Stimulated activated memory B cell treated with anti-CD40 and anti-IgM and Interleukin-4, amounts not matched to agents 10 μg/mL and 1 μg/mL and 100 μg/mL, for 72 hours (primary cell): ENCODE measurements around the gene ZNF689.

Experiments used
- ATAC-seq: fragments of 150-1000 bp; cut with Tn5 transposase; 2 replicates; pipeline ENCODE4 v1.10.0; 2021
- H3K27ac Mint-ChIP-seq: one replicate; pipeline ENCODE4 v1.8.0; 2022; ENCODE audit warnings: mild to moderate bottlenecking, mixed read lengths
- H3K27me3 Mint-ChIP-seq: one replicate; pipeline ENCODE4 v1.8.0; 2022; ENCODE audit warnings: mixed read lengths
- H3K36me3 Mint-ChIP-seq: one replicate; pipeline ENCODE4 v1.8.0; 2022; ENCODE audit warnings: mixed read lengths
- H3K4me1 Mint-ChIP-seq: one replicate; pipeline ENCODE4 v1.8.0; 2022; ENCODE audit warnings: mixed read lengths
- H3K4me3 Mint-ChIP-seq: one replicate; pipeline ENCODE4 v1.8.0; 2022; ENCODE audit warnings: mild to moderate bottlenecking, moderate library complexity, mixed read lengths
- H3K9me3 Mint-ChIP-seq: one replicate; pipeline ENCODE4 v1.8.0; 2022; ENCODE audit warnings: mixed read lengths

ZNF689 gene

GRCh38 chr16:30609926-30610839, at the start of gene ZNF689:
Gene ZNF689, minus strand, starts transcription at chr16:30610389. Its CDS starts 348 bp downstream, at chr16:30610041.
- H3K27ac Mint-ChIP-seq = peak within 1 kb of the TSS; percentile 92
- peaks cover 19% of the 10 kb centered on the region for H3K36me3 Mint-ChIP-seq
- no peaks in the 10 kb centered on the region for H3K9me3 Mint-ChIP-seq
- H3K4me3 Mint-ChIP-seq = peak within 1 kb of the TSS; percentile 90
- H3K4me1 Mint-ChIP-seq = peaks cover 27% of the 10 kb centered on the region
- ATAC-seq = peak; percentile 96
- no peaks in the 10 kb centered on the region for H3K27me3 Mint-ChIP-seq

DNA sequence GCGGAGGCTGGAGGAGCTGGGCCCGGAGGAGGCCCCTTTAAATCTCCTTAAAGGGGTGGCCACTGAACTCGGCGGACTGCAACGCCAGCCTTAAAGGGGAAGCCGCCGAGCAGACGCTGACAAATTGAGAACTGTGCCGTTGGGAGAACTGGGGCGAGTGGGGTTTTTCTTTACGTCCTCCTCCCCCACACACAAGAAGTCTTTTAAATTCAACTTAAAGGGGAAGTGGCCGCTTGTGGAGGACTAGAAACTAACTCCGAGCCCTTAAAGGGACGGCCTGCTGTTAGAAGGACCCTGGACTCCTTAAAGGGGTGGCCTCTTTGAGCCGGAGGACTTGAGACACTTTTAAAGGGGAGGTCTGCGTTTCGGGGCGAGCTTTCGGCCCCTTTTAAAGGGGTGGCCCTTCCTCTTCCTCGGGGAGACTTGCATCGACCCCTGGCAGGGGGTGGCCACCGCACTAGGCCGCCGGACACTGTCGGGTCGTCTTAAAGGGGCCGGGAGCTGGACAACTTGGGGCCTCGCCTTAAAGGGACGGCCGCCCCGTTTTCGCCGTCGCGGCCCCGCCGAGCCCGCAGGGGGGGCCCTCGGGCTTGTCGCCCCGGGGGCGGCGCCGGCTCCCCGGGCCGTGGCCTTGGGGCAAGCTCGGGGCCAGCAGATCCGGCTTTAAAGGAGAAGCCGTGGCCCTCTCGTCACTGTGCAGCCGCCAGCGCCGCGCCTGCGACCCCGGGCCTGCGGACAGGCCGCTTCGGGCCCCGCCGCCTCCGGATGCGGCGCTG, 48.7 kb upstream of the ZNF689 start:
- peak overlapping the region; percentile 93 for H3K27ac Mint-ChIP-seq
- H3K27me3 Mint-ChIP-seq = no peaks in the 10 kb centered on the region
- peaks cover 62% of the 10 kb centered on the region for H3K36me3 Mint-ChIP-seq
- H3K4me1 Mint-ChIP-seq = peaks cover 50% of the 10 kb centered on the region
- H3K4me3 Mint-ChIP-seq = peak overlapping the region; percentile 88
- no peaks in the 10 kb centered on the region for H3K9me3 Mint-ChIP-seq
- ATAC-seq = peak; percentile 4

DNA sequence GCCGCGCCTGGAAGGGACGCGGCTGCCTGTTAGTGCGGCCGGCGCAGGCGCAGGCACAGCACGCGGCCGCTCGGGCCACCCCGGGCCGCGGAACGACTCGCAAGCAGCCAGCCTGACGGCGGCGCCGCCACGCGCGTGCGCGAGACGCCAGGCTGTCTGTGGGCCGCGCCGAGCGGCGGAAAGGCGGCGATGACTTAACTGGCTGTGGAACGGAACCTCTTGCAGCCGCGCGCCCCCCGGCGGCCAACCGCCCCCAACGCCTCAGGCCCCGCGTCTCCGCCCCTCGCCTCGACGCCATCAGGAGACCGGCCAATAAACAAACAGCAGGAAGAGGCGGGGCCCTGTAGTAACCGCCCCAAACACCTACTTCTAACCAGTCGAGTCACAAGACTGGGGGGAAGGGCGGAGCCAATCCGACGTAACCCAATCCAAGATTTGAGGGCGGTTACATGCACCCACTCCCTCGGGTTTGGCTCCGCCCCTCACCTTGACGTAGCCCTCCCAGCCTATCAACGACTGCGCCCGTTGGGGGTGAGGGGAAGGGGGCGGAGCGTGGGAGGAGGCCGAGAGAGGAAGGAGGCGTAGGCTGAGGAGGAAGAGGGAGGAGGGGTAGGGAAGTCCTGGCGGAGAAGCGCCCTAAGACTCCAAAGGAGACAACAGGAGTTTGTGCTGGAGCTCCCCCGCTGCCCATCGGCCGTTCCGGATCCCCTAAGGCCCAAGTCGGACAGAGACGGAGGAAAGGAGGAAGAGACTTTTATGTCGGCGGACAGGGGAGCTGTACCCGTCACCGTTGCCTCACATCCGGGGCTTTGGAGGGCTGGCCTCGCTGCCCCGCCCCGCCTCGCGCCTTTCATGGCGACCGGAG, 47.9 kb upstream of the ZNF689 start, which contains the start of gene FBRS:
Gene FBRS, plus strand, starts transcription at position 566 of the 865 bp plus-strand sequence. CDS start 1,088 bp downstream, outside the sequence.
- Mint-ChIP-seq H3K4me1 (peaks cover 42% of the 10 kb centered on the region), H3K27ac (peak within 1 kb of the TSS; percentile 93), H3K36me3 (peaks cover 55% of the 10 kb centered on the region), H3K27me3 (no peaks in the 10 kb centered on the region), H3K4me3 (peak within 1 kb of the TSS; percentile 88), H3K9me3 (no peaks in the 10 kb centered on the region)
- ATAC-seq = peak; percentile 89

DNA sequence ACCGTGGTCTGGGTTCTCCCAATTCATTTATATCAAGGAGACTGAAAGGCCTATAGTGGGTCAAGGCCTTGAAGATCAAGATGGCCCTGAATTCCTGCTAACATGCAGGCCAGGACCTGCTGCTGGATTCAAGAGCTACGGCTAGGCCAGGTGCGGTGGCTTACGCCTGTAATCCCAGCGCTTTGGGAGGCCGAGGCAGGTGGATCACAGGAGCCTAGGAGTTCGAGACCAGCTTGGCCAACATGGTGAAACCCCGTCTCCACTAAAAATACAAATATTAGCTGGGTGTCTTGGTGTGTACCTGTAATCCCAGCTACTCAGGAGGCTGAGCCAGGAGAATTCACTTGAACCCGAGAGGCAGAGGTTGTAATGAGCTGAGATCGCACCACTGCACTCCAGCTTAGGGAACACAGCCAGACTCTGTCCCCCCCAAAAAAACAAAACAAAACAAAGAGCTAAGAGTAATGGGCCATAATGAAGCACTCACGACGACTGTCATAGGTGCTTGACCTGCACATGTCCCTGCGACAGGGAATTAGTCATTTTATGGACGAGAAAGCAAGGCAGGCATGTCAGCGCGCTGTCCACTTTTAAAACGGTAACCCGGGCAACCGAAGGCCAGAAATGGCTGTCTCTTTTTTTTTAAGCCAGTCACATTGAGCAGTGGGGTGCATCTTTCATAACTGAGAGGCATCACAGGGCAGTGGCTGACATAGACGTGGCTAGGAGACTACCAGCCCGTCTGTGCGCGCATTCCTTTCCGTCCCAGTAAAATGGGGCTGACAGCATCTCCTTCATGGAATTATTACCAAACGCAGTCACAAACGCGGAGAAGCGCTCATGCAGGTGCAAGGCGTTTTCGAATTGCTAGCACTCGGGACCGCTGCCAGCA, 47.0 kb upstream of the ZNF689 start:
- H3K4me1 Mint-ChIP-seq = peaks cover 42% of the 10 kb centered on the region
- H3K27ac Mint-ChIP-seq = peak overlapping the region; percentile 93
- no peaks in the 10 kb centered on the region for H3K27me3 Mint-ChIP-seq
- no peak for ATAC-seq
- H3K4me3 Mint-ChIP-seq = peak overlapping the region; percentile 88
- no peaks in the 10 kb centered on the region for H3K9me3 Mint-ChIP-seq
- peaks cover 52% of the 10 kb centered on the region for H3K36me3 Mint-ChIP-seq

- Mint-ChIP-seq H3K4me3 (peak overlapping the region; percentile 38), H3K27ac (no peak overlapping the region), H3K27me3 (no peaks in the 10 kb centered on the region), H3K4me1 (peaks cover 42% of the 10 kb centered on the region), H3K36me3 (peaks cover 44% of the 10 kb centered on the region), H3K9me3 (no peaks in the 10 kb centered on the region)
- ATAC-seq = no peak
These were observed 46.2 kb upstream of the ZNF689 start for GRCh38 chr16:30656388-30656787.

- no peak for ATAC-seq
- Mint-ChIP-seq H3K36me3 (peaks cover 39% of the 10 kb centered on the region), H3K4me3 (no peak overlapping the region), H3K27me3 (no peaks in the 10 kb centered on the region), H3K4me1 (peaks cover 37% of the 10 kb centered on the region), H3K9me3 (no peaks in the 10 kb centered on the region), H3K27ac (no peak overlapping the region)
These were observed 45.7 kb upstream of the ZNF689 start for GRCh38 chr16:30655815-30656347.

DNA sequence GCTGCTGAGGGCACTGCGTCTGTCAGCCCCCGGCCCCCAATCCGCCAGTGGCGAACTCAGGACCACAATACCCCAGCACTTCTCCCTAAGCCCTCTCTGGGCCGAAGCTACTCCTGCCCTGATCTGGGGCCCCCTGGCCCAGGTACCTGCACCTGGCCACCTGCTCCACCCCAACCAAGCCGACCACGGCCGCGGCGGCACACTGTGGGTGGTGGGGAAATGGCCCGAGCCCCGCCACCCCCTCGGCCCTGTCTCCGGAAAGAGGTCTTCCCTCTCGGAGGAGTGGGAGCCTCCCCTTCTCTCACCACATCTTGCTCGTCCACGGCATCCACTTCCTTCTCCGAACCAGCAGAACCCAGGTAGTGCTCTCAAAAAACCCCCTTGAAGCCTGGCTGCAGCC, 44.7 kb upstream of the ZNF689 start:
- ATAC-seq = no peak
- Mint-ChIP-seq H3K9me3 (no peaks in the 10 kb centered on the region), H3K27ac (peak overlapping the region; percentile 23), H3K4me1 (peaks cover 36% of the 10 kb centered on the region), H3K27me3 (no peaks in the 10 kb centered on the region), H3K4me3 (no peak overlapping the region), H3K36me3 (peaks cover 34% of the 10 kb centered on the region)

DNA sequence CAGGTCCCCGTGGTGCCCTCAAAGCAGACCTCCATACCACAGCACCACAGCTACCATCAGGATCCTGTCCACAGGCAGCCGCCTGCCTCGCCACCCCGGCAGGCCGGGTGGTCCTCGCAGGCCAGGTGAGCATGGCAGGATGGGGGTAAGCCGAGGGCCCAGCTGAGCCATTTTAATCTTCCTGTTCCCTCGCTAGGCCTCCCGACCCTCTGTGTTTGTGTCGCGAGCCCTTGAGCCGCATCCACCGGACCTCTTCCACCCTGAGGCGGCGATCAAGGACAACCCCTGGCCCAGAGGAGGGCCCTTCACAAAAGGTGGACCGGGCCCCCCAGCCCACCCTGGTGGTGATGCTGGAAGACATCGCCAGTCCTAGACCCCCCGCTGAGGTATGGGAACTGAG, 42.5 kb upstream of the ZNF689 start:
- H3K27ac Mint-ChIP-seq = peak overlapping the region; percentile 90

GRCh38 chr16:30652005-30652296, 41.8 kb upstream of the ZNF689 start:
- Mint-ChIP-seq H3K27me3 (no peaks in the 10 kb centered on the region), H3K4me1 (peaks cover 29% of the 10 kb centered on the region), H3K4me3 (peak overlapping the region; percentile 94), H3K36me3 (peaks cover 34% of the 10 kb centered on the region), H3K27ac (peak overlapping the region; percentile 90), H3K9me3 (no peaks in the 10 kb centered on the region)
- ATAC-seq = no peak

More for the DNA sequence above, 42.5 kb upstream of the ZNF689 start:
- no peaks in the 10 kb centered on the region for H3K9me3 Mint-ChIP-seq
- peaks cover 37% of the 10 kb centered on the region for H3K4me1 Mint-ChIP-seq
- ATAC-seq = no peak
- peaks cover 34% of the 10 kb centered on the region for H3K36me3 Mint-ChIP-seq
- H3K4me3 Mint-ChIP-seq = peak overlapping the region; percentile 94
- H3K27me3 Mint-ChIP-seq = no peaks in the 10 kb centered on the region

GRCh38 chr16:30651124-30652004, 41.2 kb upstream of the ZNF689 start:
- Mint-ChIP-seq H3K4me1 (peaks cover 28% of the 10 kb centered on the region), H3K9me3 (no peaks in the 10 kb centered on the region), H3K27ac (peak overlapping the region; percentile 90), H3K4me3 (peak overlapping the region; percentile 94), H3K36me3 (peaks cover 31% of the 10 kb centered on the region), H3K27me3 (no peaks in the 10 kb centered on the region)
- ATAC-seq = peak; percentile 82

- H3K27ac Mint-ChIP-seq = peak within 1 kb of the TSS; percentile 90
- H3K36me3 Mint-ChIP-seq = peaks cover 23% of the 10 kb centered on the region
- peak within 1 kb of the TSS; percentile 94 for H3K4me3 Mint-ChIP-seq
- peak; percentile 91 for ATAC-seq
- no peaks in the 10 kb centered on the region for H3K27me3 Mint-ChIP-seq
- peaks cover 28% of the 10 kb centered on the region for H3K4me1 Mint-ChIP-seq
- no peaks in the 10 kb centered on the region for H3K9me3 Mint-ChIP-seq
These were observed 40.4 kb upstream of the ZNF689 start, which contains the start of gene PRR14 for GRCh38 chr16:30650369-30651123. Gene PRR14, plus strand, starts transcription at chr16:30650960. Its CDS starts 686 bp downstream, at chr16:30651646.

DNA sequence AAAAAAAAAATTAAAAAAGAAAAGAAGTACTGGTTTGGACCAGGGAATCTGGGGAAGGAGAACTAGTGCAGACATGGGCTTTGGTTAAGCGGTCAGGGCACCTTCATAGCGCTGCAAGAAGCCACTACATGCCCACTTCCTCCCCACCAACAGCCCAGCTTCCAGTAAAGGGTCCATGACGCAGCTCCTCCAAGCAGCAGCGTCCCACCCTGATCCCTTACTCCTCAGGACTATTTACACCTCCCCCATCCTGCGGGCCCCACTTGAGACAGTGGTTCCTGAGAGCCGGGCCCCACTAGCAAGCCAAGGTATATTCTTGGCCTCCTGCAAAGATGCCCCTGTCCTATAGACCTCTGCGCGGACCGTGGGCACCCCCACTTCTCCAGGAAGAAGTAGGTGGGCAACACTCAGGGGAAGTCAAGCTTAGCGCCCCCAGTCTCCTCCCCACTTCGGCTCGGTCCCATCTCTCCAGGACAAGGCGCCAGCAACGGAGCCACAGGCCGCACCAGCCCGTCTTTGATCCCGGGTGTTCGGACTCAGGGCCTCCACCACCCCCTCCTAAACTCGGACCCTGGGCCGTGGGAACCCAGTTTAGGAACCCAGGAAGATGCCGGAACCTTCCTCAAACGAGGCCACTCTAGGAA, 39.7 kb upstream of the ZNF689 start:
- H3K36me3 Mint-ChIP-seq = peaks cover 16% of the 10 kb centered on the region
- H3K27ac Mint-ChIP-seq = peak overlapping the region; percentile 90
- H3K4me1 Mint-ChIP-seq = peaks cover 23% of the 10 kb centered on the region
- H3K27me3 Mint-ChIP-seq = no peaks in the 10 kb centered on the region
- peak overlapping the region; percentile 94 for H3K4me3 Mint-ChIP-seq
- H3K9me3 Mint-ChIP-seq = no peaks in the 10 kb centered on the region
- ATAC-seq = no peak
